ENCODE measurements around the gene MC5R.
"Not testable (repeated sequence)": the region's sequence is repeated elsewhere in the genome, so short reads cannot be mapped to it uniquely, and the experiment has no call there.

Gene MC5R

DNA sequence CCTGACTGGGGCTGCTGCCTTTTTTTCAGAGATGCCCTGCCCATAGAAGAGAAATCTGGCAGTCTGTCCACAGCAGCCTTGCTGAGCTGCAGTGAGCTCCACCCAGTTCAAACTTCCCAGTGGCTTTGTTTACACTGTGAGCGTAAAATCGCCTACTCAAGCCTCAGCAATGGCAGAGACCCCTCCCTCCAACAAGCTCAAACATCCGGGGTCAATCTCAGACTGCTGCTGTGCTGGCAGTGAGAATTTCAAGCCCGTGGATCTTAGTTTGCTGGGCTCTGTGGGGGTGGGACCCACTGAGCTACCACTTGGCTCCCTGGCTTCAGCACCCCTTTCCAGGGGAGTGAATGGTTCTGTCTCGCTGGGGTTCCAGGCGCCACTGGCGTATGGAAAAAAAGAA lies 38.9 kb downstream of the MC5R start:
- DNase-seq, result not testable (repeated sequence)

DNA sequence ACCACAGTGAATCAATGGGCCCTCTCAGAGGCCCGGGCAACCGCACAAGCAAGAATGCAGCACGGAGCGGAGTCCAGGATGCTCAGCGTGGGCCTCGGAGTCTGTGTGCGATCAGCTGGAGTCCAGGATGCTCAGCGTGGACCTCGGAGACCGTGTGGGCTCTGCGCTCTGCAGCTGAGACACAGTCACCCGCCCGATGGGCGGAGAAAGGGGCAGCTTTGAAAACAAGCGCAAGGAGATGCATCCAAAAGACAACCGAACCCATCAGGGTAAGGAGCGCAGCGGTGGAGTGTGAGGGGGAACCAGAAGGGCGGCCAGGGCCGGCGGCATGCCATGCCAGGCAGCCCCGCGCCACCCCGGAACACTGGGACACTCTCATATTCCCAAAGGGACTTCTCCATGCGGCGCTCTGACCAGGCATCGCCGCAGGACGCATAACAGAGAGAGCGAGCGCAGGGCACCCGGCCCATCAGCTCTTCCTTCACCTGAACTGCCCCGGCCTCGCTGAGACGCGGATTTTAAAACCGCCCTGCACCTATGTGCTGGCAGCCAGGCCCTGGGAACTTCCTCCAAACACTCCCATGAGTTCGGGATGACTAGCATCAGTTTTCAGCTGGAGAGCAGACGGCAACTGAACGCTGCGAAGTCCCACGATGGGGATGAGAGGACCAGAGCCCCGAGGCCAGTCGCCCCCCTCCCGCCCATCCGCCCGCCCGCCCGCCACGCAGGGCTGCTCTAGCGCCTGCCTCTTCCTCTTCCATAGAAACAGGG lies 44.7 kb downstream of the MC5R start:
- DNase-seq, result no peak

DNA sequence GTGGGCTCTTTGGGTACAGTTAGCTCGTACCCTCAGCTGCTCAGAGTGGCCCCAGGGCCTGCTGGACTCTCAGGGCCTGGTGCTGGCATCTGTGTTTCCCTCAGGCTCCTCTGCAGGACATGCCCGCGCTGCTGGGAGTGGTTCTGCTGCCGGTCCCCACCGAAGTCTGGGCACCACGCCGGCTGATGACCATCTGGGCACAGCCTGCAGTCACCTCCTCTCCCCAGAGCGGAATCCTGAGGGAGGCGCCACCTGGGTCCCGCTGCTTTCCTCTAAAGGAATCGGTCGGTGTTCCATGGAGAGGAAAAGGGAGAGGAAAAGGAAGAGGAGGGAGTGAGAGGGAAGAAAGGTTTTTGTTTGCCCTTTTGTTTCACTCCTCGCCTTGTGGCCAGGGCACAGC lies 47.8 kb downstream of the MC5R start:
- DNase-seq, result no peak

DNA sequence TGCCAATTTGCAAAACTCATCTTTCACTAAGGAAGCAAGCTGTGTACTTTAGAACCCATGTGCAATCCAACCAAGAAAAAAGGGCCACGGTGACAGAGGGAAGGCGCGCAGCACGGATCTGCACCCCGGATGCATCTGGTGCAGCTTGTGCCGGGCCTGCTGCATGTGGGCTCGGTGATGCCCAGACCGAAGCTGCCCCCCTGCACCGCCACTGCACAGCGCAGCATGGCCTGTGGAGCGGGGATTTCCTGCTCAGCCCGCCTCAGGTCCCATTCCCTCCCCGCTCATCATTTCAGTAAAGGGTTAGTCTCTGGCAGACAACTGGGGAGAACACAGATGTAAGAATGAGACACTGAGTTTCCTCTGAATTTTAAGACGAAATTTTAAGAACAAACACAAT lies 48.4 kb downstream of the MC5R start:
- DNase-seq, result no peak

DNA sequence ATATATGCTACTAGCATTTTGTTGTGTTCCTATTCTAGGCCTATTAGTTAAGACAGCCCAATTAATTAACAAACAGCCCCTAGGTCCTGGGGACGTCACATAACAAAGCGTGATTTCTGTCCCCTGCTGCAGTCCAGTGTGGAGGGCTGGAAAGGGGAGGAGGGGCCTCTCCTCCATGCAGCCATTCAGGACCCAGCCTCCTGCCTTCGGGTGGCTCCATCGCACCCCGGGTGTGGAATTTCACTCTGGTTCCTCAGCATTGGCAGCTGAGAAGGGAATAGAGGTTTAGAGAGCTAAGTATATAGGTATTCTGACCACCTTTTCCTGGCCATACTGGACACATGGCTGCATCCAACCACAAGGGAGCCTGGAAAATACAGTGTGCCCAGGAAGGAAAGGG lies 49.0 kb downstream of the MC5R start:
- DNase-seq, result no peak

DNA sequence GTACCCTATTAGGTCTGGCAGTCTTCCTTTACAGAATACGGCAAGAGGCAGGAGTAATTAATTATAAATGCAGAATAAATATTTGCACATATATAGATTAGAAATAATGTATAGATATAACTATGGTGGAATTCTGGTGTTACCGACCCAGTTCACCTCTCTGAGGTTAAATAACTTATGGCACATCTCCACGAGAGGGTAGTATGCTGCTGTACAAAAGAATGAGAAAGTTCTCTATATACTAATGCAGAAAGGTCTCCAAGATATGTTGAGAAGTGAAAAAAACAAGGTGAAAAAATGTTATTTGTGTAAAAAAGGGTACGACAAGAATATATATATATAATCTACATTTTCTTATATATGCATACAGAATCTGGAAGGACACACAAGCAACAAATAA lies 50.6 kb downstream of the MC5R start:
- DNase-seq, result no peak

Data from NCI-H2029 (cell line).